ENCODE data around the gene HIBADH. TPM values are rescaled to one million over a fixed set of nuclear protein-coding genes. Genes with fewer than 3 reads are reported as not detected.

The HIBADH gene
- total RNA-seq, 2 experiments from 2014 or later = 19.2 to 24.0 TPM

- CTCF ChIA-PET (ENCODE audit: unreplicated experiment) = no interaction called here
- POLR2A ChIA-PET = no interaction called here
- BruUV-seq (replicated peaks) = no TSS peak
- intact Hi-C loops (cut with micrococcal nuclease; ENCODE audit: unreplicated experiment) = no loop called here
- Histone ChIP-seq H4K20me1 (ENCODE audit: insufficient read depth, low read length) (no peaks in the 10 kb centered on the region), H3K36me3 (ENCODE audit: insufficient read depth, low read length) (no peaks in the 10 kb centered on the region), H3K9me2 (ENCODE audit: insufficient read depth, low read length) (no peaks in the 10 kb centered on the region), H3K4me3 (ENCODE audit: low read depth, low read length, poor library complexity, severe bottlenecking) (no peak overlapping the region), H3K9me3 (ENCODE audit: low read length) (no peaks in the 10 kb centered on the region), H3K27ac (ENCODE audit: low read depth, low read length, poor library complexity, severe bottlenecking) (no peak overlapping the region), H3K79me2 (ENCODE audit: insufficient read depth, low read depth, low read length) (peaks cover 4% of the 10 kb centered on the region; the same call in 1 of the 2 replicates), H3K4me2 (ENCODE audit: low read length) (no peak overlapping the region), H2AFZ (ENCODE audit: low read length) (no peak overlapping the region), H3K4me1 (ENCODE audit: insufficient read depth, low read length, poor library complexity, severe bottlenecking) (peaks cover 4% of the 10 kb centered on the region)
- no peak for DNase-seq (ENCODE audit: low spot score)
- no peak for TF ChIP-seq CTCF (conservative IDR thresholded peaks at IDR 0.05; ENCODE audit: low read length)
- no peak for TF ChIP-seq EZH2phosphoT487 (IDR thresholded peaks at IDR 0.05; ENCODE audit: borderline replicate concordance, low read depth, low read length)
Measured at GRCh38 chr7:27656724-27657123, 6.0 kb downstream of the HIBADH start.

- H3K4me3 ChIP-seq (ENCODE audit: low read depth, low read length, poor library complexity, severe bottlenecking) = no peak overlapping the region
- no peaks in the 10 kb centered on the region for H3K79me2 ChIP-seq (ENCODE audit: insufficient read depth, low read depth, low read length)
- intact Hi-C loops (cut with micrococcal nuclease; ENCODE audit: unreplicated experiment) = no loop called here
- no peak for TF ChIP-seq EZH2phosphoT487 (IDR thresholded peaks at IDR 0.05; ENCODE audit: borderline replicate concordance, low read depth, low read length)
- no peak for TF ChIP-seq CTCF (conservative IDR thresholded peaks at IDR 0.05; ENCODE audit: low read length)
- H3K4me1 ChIP-seq (ENCODE audit: insufficient read depth, low read length, poor library complexity, severe bottlenecking) = no peaks in the 10 kb centered on the region
- H3K9me3 ChIP-seq (ENCODE audit: low read length) = no peaks in the 10 kb centered on the region
- H3K36me3 ChIP-seq (ENCODE audit: insufficient read depth, low read length) = no peaks in the 10 kb centered on the region
- no peak overlapping the region for H3K27ac ChIP-seq (ENCODE audit: low read depth, low read length, poor library complexity, severe bottlenecking)
- no TSS peak for BruUV-seq (replicated peaks)
- H4K20me1 ChIP-seq (ENCODE audit: insufficient read depth, low read length) = no peaks in the 10 kb centered on the region
- no peak for DNase-seq (ENCODE audit: low spot score)
- no peak overlapping the region for H3K4me2 ChIP-seq (ENCODE audit: low read length)
- no peaks in the 10 kb centered on the region for H3K9me2 ChIP-seq (ENCODE audit: insufficient read depth, low read length)
- POLR2A ChIA-PET = interaction anchor here (1.2 kb wide), 1 partner anchor 43 kb away, joined by 4 read pairs; no protein-coding TSS in a partner anchor
- H2AFZ ChIP-seq (ENCODE audit: low read length) = no peak overlapping the region
- CTCF ChIA-PET (ENCODE audit: unreplicated experiment) = no interaction called here
Measured at GRCh38 chr7:27655184-27655583, 7.5 kb downstream of the HIBADH start.

GRCh38 chr7:27652518-27652917, 10.2 kb downstream of the HIBADH start:
- Histone ChIP-seq H4K20me1 (ENCODE audit: insufficient read depth, low read length) (no peaks in the 10 kb centered on the region), H3K36me3 (ENCODE audit: insufficient read depth, low read length) (peaks cover 17% of the 10 kb centered on the region; the same call in 1 of the 2 replicates), H2AFZ (ENCODE audit: low read length) (no peak overlapping the region), H3K79me2 (ENCODE audit: insufficient read depth, low read depth, low read length) (no peaks in the 10 kb centered on the region), H3K4me3 (ENCODE audit: low read depth, low read length, poor library complexity, severe bottlenecking) (no peak overlapping the region), H3K4me2 (ENCODE audit: low read length) (no peak overlapping the region), H3K9me3 (ENCODE audit: low read length) (no peaks in the 10 kb centered on the region), H3K9me2 (ENCODE audit: insufficient read depth, low read length) (no peaks in the 10 kb centered on the region), H3K4me1 (ENCODE audit: insufficient read depth, low read length, poor library complexity, severe bottlenecking) (no peaks in the 10 kb centered on the region), H3K27ac (ENCODE audit: low read depth, low read length, poor library complexity, severe bottlenecking) (no peak overlapping the region)
- TF ChIP-seq EZH2phosphoT487 (IDR thresholded peaks at IDR 0.05; ENCODE audit: borderline replicate concordance, low read depth, low read length) = no peak
- TF ChIP-seq CTCF (conservative IDR thresholded peaks at IDR 0.05; ENCODE audit: low read length) = no peak
- intact Hi-C loops (cut with micrococcal nuclease; ENCODE audit: unreplicated experiment) = no loop called here
- DNase-seq (ENCODE audit: low spot score) = no peak
- ChIA-PET CTCF (ENCODE audit: unreplicated experiment) (no interaction called here), POLR2A (interaction anchor here (0.6 kb wide), 1 partner anchor 1603 kb away, joined by 3 read pairs; no protein-coding TSS in a partner anchor)
- BruUV-seq (replicated peaks) = no TSS peak
